ENCODE results near the gene DDX54.

DDX54 gene

GRCh38 chr12:113189361-113189760 is 4.1 kb upstream of the DDX54 start:
- DNase-seq (ENCODE audit: low read depth) = no peak

GRCh38 chr12:113186666-113187325 is 1.5 kb upstream of the DDX54 start:
- no peak for DNase-seq (ENCODE audit: low read depth)

DNA sequence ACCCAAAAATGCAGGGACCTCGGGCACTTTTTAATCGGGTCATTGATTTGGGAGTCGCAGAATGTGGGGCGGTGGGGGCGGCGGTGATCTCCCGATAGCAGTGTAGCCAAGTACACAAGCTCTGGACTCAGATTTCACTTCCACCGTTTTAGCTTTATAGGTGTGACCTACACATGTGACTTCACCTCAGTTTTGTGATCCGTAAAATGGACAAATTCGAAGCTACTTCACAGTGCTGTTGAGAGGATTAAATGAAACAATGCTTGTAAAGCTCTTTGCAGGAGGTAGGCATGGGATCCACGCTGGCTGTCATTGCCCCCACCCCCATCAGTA is 721 bp upstream of the DDX54 start:
- DNase-seq (ENCODE audit: low read depth) = no peak

- peak; percentile 71 for DNase-seq (ENCODE audit: low read depth)
These were observed 438 bp downstream of the DDX54 start for GRCh38 chr12:113184900-113185179.

GRCh38 chr12:113184098-113184899 is 979 bp downstream of the DDX54 start:
- DNase-seq (ENCODE audit: low read depth) = no peak

DNA sequence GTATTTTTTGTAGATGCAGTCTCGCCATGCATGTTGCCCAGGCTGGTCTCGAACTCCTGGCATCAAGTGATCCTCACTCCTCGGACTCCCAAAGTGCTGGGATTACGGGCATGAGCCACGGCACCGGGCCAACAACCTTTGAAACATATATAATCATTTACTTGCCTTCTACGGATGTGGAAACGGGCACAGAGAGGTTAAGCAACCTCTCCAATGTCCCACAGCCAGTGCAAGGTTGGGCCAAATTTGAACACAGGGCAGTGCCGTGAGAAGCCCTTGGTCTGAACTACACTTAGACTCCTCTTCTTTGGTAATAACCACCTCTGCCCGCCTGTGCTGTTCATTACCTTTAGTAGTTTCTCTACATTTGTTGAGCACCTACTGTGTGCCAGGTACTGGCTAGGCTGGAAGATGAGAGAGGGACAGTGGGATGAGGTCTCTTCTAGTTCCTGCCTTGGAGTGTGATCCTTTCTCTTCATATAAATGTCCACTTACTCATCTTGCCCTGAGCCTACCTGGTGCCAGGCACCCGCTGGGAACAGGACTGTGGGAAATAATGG is 2.2 kb downstream of the DDX54 start:
- DNase-seq (ENCODE audit: low read depth) = no peak

GRCh38 chr12:113181975-113182374 is 3.3 kb downstream of the DDX54 start:
- no peak for DNase-seq (ENCODE audit: low read depth)

GRCh38 chr12:113180333-113180732 is 4.9 kb downstream of the DDX54 start:
- DNase-seq (ENCODE audit: low read depth) = no peak

DNA sequence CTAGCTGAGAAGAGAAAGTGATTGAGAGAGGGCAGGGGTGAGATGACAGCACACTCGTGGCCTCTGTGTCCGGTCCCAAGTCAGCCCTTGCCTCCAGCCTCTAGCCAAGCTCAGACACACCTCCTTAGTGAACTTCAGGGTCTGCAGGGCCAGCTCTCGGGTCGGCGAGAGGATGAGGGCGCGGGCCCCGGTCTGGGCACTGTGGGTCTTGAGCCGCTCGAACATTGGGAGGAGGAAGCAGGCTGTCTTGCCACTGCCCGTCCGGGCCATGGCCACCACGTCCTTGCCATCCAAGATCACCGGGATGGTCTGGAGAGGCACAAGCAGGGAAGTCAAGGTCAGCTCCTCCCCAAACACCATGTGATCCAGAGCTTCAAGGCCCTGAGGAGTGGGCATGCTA is 6.3 kb downstream of the DDX54 start:
- DNase-seq (ENCODE audit: low read depth) = no peak

DNA sequence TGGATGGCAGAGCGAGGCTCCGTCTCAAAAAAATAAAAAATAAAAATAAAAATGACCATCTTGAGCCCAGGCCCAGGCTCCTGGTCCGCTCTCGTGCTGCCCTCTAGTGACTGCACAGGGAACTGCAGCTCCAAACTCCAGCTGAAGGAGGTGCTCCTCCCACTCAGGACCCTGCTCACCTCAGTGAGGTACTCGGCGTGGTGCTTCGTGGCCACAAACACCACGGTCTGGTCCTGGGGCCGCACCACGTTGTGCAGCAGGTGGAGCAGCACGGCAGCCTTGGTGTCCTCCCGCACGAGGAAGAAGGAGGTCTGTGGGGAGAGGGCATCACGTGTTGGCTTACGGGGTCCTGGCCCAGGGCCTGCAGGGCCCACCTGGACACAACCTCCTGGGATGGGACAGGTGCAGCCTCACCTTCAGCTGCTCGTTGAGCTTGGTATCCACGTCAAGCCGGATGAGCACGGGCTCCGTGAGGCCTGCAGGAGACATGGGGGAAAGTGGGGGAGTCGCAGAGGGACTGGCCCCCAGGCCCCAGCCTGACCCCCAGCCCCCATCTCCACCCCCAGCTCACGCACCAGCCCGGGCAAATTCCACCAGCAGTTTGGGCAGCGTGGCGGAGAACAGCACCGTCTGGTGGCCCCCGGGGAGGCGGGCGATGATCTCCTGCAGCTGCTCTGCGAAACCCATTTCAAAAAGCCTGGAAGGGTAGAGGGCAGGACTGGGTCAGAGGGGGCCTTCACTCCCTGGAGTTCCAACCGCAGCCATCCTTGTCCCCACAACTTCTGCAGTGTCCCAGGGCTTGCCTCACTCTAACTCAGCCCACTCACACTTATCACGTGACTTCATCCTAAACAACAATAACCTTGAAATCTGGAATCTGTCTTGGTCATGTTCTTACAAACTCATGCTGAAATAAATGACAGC is 10.6 kb downstream of the DDX54 start:
- peak; percentile 65 for DNase-seq (ENCODE audit: low read depth)

- no peak for DNase-seq (ENCODE audit: low read depth)
These were observed 12.1 kb downstream of the DDX54 start for GRCh38 chr12:113173081-113173698.

- DNase-seq (ENCODE audit: low read depth) = no peak
These were observed 13.1 kb downstream of the DDX54 start for GRCh38 chr12:113172185-113172584.

DNA sequence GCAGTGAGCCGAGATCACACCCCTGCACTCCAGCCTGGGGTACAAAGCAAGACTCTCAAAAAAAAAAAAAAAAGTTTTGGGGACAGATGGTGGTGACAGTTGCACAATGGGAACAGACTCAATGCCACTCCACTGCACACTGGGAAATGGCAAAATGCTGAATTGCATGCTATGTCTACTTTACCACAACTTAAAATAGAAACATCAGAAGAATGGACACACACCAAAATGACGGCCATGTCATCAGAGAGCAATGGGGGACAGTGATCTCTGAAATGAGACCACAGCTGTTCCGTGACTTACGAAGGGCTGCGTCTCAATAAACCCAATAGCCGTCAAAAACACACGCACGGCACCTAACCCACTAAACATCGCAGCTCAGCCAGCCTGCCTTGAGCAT is 13.7 kb downstream of the DDX54 start:
- DNase-seq (ENCODE audit: low read depth) = no peak

DNA sequence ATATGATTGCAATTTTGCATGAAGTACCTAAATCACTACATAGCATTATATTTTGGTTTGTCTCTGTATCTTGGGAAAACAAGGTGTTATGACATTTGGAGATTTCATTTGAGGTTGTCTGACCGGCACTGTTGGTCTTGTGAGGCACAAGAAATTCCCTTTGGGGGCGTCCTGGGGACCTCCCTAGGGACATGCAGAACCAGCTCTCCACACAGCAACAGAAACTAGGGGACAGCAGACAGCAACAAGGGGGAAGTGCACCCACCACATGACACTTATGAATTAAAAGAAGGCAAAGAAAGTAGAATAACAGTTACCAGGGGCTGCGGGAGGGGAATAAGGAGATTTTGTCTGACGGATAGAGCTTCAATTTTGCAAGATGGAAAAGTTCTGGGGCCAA is 14.4 kb downstream of the DDX54 start:
- no peak for DNase-seq (ENCODE audit: low read depth)

DNA sequence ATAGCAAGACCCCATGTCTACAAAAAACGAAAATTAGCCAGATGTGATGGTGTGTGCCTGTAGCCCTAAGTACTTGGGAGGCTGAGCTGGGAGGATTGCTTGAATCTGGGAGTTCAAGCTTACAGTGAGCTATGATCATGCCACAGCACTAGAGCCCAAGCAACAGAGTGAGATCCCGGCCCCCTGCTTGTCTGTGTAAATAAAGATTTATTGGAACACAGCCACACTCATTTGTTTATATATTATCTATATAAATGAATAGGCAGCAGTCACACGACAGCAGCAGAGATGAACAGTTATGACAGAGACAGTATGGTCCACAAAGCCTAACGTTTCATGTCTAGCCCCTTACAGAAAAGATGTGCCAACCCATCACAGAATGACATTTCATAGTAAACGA is 14.8 kb downstream of the DDX54 start:
- no peak for DNase-seq (ENCODE audit: low read depth)

GRCh38 chr12:113169697-113170096 is 15.6 kb downstream of the DDX54 start:
- no peak for DNase-seq (ENCODE audit: low read depth)

DNA sequence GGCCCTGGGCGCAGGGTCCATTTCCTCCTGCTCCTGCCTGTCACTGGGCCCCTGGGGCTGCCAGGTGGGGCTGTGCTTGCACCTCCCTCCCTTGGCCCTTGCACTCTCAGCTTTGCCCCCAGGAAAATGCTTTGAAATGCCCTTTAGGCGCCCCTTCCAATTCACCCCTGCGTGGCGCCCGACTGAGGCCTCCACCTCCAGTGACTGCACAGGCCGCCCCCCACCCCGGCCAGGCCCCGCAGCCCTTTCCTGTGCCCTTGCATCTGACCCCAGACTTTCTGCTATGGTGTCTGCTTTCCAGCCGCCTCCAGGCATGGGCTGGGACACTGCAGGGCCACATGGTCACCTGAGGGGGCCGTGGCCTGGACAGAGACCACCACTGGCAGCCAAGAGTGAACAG is 17.4 kb downstream of the DDX54 start:
- DNase-seq (ENCODE audit: low read depth) = no peak

DNA sequence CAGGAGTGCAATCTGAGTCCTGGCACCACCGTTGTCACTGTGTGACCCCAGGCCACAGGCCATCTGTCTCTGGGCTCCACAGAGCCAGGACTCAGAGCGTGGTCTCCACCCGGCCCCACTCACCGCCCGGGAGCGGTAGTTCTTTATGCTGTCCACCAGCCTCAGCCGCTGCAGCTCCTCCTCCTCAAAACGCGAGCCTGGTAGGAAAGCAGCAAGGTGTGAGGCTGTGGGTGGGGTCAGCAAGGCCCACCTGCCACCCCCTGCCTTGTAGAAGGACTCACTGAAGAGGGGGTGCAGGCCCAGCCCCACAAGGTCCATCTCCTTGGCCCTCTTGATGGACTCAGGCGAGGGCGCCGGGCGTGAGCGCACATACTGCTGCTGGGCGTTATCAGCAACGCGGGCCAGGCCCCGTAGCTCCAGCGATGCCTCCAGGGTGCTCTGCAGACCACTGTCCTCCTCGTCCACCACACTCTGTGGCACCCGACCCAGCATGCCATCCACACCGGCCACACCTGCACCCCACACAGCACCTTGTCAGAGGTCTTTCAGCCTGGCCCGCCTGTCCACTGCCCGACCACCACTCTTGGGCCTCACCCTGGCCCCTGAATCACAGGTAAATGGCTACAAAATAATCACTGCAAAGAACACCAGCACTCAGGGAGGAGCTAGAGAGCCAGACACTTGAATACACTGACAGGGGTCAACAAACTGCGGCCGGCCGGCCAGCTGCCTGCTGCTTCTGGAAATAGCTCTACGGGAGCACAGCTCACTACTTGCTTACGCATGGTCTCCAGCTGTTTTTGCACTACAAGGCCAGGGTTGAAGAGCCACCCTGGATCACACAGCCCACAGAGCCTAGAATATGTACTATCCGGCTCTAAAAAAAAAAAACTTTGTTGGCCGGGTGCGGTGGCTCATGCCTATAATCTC is 19.5 kb downstream of the DDX54 start:
- no peak for DNase-seq (ENCODE audit: low read depth)

GRCh38 chr12:113164014-113164413 is 21.3 kb downstream of the DDX54 start:
- no peak for DNase-seq (ENCODE audit: low read depth)

GRCh38 chr12:113163030-113163360 is 22.3 kb downstream of the DDX54 start:
- DNase-seq (ENCODE audit: low read depth) = no peak

Data from activated T-cell treated with anti-CD3 and anti-CD28 coated beads for 1 hour (primary cell).